ENCODE data around the gene B4GALNT4.

- TF ChIP-seq, protein P1, sequence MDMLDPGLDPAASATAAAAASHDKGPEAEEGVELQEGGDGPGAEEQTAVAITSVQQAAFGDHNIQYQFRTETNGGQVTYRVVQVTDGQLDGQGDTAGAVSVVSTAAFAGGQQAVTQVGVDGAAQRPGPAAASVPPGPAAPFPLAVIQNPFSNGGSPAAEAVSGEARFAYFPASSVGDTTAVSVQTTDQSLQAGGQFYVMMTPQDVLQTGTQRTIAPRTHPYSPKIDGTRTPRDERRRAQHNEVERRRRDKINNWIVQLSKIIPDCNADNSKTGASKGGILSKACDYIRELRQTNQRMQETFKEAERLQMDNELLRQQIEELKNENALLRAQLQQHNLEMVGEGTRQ (CRISPR knock-in tag; IDR thresholded peaks at IDR 0.05) = no peak
- TF ChIP-seq, protein P2, sequence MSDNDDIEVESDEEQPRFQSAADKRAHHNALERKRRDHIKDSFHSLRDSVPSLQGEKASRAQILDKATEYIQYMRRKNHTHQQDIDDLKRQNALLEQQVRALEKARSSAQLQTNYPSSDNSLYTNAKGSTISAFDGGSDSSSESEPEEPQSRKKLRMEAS (CRISPR knock-in tag; IDR thresholded peaks at IDR 0.05) = no peak
- TF ChIP-seq, protein P3, sequence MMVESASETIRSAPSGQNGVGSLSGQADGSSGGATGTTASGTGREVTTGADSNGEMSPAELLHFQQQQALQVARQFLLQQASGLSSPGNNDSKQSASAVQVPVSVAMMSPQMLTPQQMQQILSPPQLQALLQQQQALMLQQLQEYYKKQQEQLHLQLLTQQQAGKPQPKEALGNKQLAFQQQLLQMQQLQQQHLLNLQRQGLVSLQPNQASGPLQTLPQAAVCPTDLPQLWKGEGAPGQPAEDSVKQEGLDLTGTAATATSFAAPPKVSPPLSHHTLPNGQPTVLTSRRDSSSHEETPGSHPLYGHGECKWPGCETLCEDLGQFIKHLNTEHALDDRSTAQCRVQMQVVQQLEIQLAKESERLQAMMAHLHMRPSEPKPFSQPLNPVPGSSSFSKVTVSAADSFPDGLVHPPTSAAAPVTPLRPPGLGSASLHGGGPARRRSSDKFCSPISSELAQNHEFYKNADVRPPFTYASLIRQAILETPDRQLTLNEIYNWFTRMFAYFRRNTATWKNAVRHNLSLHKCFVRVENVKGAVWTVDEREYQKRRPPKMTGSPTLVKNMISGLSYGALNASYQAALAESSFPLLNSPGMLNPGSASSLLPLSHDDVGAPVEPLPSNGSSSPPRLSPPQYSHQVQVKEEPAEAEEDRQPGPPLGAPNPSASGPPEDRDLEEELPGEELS (CRISPR knock-in tag; IDR thresholded peaks at IDR 0.05) = no peak
- TF ChIP-seq, protein P4, sequence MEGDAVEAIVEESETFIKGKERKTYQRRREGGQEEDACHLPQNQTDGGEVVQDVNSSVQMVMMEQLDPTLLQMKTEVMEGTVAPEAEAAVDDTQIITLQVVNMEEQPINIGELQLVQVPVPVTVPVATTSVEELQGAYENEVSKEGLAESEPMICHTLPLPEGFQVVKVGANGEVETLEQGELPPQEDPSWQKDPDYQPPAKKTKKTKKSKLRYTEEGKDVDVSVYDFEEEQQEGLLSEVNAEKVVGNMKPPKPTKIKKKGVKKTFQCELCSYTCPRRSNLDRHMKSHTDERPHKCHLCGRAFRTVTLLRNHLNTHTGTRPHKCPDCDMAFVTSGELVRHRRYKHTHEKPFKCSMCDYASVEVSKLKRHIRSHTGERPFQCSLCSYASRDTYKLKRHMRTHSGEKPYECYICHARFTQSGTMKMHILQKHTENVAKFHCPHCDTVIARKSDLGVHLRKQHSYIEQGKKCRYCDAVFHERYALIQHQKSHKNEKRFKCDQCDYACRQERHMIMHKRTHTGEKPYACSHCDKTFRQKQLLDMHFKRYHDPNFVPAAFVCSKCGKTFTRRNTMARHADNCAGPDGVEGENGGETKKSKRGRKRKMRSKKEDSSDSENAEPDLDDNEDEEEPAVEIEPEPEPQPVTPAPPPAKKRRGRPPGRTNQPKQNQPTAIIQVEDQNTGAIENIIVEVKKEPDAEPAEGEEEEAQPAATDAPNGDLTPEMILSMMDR (IDR thresholded peaks at IDR 0.05) = no peak
- TF ChIP-seq, protein P5, sequence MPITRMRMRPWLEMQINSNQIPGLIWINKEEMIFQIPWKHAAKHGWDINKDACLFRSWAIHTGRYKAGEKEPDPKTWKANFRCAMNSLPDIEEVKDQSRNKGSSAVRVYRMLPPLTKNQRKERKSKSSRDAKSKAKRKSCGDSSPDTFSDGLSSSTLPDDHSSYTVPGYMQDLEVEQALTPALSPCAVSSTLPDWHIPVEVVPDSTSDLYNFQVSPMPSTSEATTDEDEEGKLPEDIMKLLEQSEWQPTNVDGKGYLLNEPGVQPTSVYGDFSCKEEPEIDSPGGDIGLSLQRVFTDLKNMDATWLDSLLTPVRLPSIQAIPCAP (CRISPR knock-in tag; IDR thresholded peaks at IDR 0.05) = no peak
- TF ChIP-seq ZSCAN18 (CRISPR knock-in tag; IDR thresholded peaks at IDR 0.05) (no peak), KAT7 (CRISPR knock-in tag; IDR thresholded peaks at IDR 0.05; ENCODE audit: borderline replicate concordance) (no peak), AR (CRISPR knock-in tag; IDR thresholded peaks at IDR 0.05) (no peak), JUN (CRISPR knock-in tag; IDR thresholded peaks at IDR 0.05) (no peak), NR3C1 (CRISPR knock-in tag; conservative IDR thresholded peaks at IDR 0.05; ENCODE audit: low read depth) (no peak)
- TF ChIP-seq, protein P6, sequence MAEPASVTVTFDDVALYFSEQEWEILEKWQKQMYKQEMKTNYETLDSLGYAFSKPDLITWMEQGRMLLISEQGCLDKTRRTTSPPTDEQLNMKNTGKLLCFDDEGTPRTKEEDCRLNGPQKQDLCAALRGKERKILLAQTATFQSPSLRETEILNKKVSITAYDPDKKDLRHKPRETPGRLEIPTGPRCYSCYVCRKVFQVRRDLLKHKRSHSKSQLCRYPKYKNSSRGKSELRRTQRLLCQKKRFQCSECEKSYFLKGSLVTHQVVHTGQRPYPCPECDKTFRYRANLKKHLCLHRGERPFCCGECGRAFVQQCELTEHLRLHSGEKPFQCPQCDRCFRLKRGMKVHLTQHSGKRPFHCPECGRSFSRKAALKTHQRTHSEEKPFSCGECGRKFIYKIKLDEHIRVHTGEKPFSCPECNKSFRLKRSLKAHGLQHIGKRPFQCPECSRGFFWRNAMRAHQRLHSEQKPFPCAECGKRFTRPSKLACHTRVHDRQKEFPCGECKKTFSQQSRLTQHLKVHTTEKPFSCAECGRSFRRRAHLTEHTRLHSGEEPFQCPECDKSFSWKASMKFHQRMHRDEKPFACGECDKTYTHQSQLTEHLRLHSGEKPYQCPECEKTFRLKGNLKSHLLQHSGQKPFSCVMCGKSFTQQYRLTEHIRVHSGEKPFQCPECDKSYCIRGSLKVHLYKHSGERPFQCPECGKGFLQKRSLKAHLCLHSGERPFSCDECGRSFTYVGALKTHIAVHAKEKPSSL (CRISPR knock-in tag; conservative IDR thresholded peaks at IDR 0.05) = no peak
These were observed 624 bp upstream of the B4GALNT4 start for GRCh38 chr11:368414-369335.

All from WTC11 (cell line).